ENCODE data around the gene KMT5B.

- TF ChIP-seq CTCF (IDR thresholded peaks at IDR 0.05; ENCODE audit: insufficient read depth, low read depth, low read length) (no peak), EZH2 (IDR thresholded peaks at IDR 0.05; ENCODE audit: insufficient read depth, low read length) (no peak)
Observed at GRCh38 chr11:68213555-68214172, 568 bp upstream of the KMT5B start.

Data from astrocyte (in vitro differentiated cells and primary cell).